Liver (tissue), 3 donors: ENCODE measurements around the gene UBL4A.

Experiments
- ATF3 ChIP-seq: IDR thresholded peaks from 2 replicates; pipeline ENCODE4 v1.6.1; 2016; ENCODE audit warnings: antibody characterized with exemption
- CTCF ChIP-seq: fragments of 150-350 bp; IDR thresholded peaks from 2 replicates; pipeline ENCODE4 v1.5.1; 2017; ENCODE audit warnings: improper control_type of control experiment, low read depth, low read length; ENCODE audit not compliant: missing input control
- GABPA ChIP-seq, 2 donors: IDR thresholded peaks in 1 of 2; conservative IDR thresholded peaks in 1 of 2; 2 replicates each; pipeline ENCODE4 v1.6.1; 2016; ENCODE audit warnings: antibody characterized with exemption in 2 of 2, mild to moderate bottlenecking in 1 of 2, moderate library complexity in 1 of 2
- HNF4G ChIP-seq: IDR thresholded peaks from 2 replicates; pipeline ENCODE4 v1.6.1; 2016; ENCODE audit warnings: antibody characterized with exemption
- JUND ChIP-seq, 2 donors: IDR thresholded peaks; 2 replicates each; pipeline ENCODE4 v1.6.1; 2016; ENCODE audit warnings: antibody characterized with exemption in 2 of 2
- MAX ChIP-seq: IDR thresholded peaks from 2 replicates; pipeline ENCODE4 v1.6.1; 2016; ENCODE audit warnings: antibody characterized with exemption
- RAD21 ChIP-seq, 2 donors: IDR thresholded peaks; 2 replicates each; pipeline ENCODE4 v1.6.1; 2016; ENCODE audit warnings: antibody characterized with exemption in 2 of 2, mild to moderate bottlenecking in 2 of 2
- REST ChIP-seq: IDR thresholded peaks from 2 replicates; pipeline ENCODE4 v1.6.1; 2016; ENCODE audit warnings: antibody characterized with exemption, mild to moderate bottlenecking
- RXRA ChIP-seq, 2 donors: IDR thresholded peaks; 2 replicates each; pipeline ENCODE4 v1.6.1; 2017 to 2018; ENCODE audit warnings: antibody characterized with exemption in 2 of 2, mild to moderate bottlenecking in 1 of 2
- SP1 ChIP-seq: IDR thresholded peaks from 2 replicates; pipeline ENCODE4 v1.6.1; 2018; ENCODE audit warnings: antibody characterized with exemption, mild to moderate bottlenecking
- TAF1 ChIP-seq: conservative IDR thresholded peaks from 2 replicates; pipeline ENCODE4 v1.6.1; 2016; ENCODE audit warnings: antibody characterized with exemption, mild to moderate bottlenecking
- YY1 ChIP-seq: IDR thresholded peaks from 2 replicates; pipeline ENCODE4 v1.6.1; 2016; ENCODE audit warnings: antibody characterized with exemption, mild to moderate bottlenecking
- ZBTB33 ChIP-seq: IDR thresholded peaks from 2 replicates; pipeline ENCODE4 v1.6.1; 2016; ENCODE audit warnings: antibody characterized with exemption
- donor health status: healthy.
- donor health status: healthy.

GRCh38 chrX:154483325-154483724 lies 3.1 kb downstream of the UBL4A start:
- no peak for TF ChIP-seq CTCF
- TF ChIP-seq YY1 = no peak
- TF ChIP-seq RAD21 (IDR thresholded peaks at IDR 0.05) = no peak
- no peak for TF ChIP-seq TAF1
- no peak for TF ChIP-seq REST
- TF ChIP-seq ATF3 = no peak
- TF ChIP-seq SP1 = no peak
- no peak for TF ChIP-seq JUND (IDR thresholded peaks at IDR 0.05)
- TF ChIP-seq ZBTB33 = no peak
- no peak for TF ChIP-seq MAX
- no peak for TF ChIP-seq HNF4G
- TF ChIP-seq GABPA (IDR thresholded peaks at IDR 0.05 in 1 of 2, conservative IDR thresholded peaks at IDR 0.05 in 1 of 2) = no peak
- no peak for TF ChIP-seq RXRA (IDR thresholded peaks at IDR 0.05)
